GM12891 (cell line): ENCODE data around the gene REV1.

ENCODE experiments used
- POLR2A ChIP-seq: IDR thresholded peaks from 2 replicates; pipeline ENCODE4 v1.6.1; 2011; ENCODE audit warnings: low read depth, low read length, control low read depth
- POLR2AphosphoS5 ChIP-seq: IDR thresholded peaks from 2 replicates; pipeline ENCODE4 v1.6.1; 2011; ENCODE audit warnings: low read depth, low read length, control low read depth
- SPI1 ChIP-seq: IDR thresholded peaks from 2 replicates; pipeline ENCODE4 v1.6.1; 2011; ENCODE audit warnings: low read depth, low read length, control low read depth

GRCh38 chr2:99478632-99479031, 11.2 kb downstream of the REV1 start:
- TF ChIP-seq POLR2AphosphoS5 (no peak), POLR2A (no peak), SPI1 (no peak)
